IMR-90 (cell line): ENCODE data around the gene DPH7. TPM values are rescaled to one million over a fixed set of nuclear protein-coding genes. Genes with fewer than 3 reads are reported as not detected.

ENCODE experiments used
- ATAC-seq: fragments of 200-7000 bp; cut with Tn5 transposase; 2 replicates; pipeline ENCODE4 v1.9.1; 2020; ENCODE audit warnings: low read depth, mild to moderate bottlenecking, moderate library complexity
- BruUV-seq: library from RNA; stranded (reverse); fragments of 400-500 nt; replicated peaks from 2 replicates; lab custom pipeline; 2021; lab: Mats Ljungman, UMichigan
- CTCF ChIA-PET: fragments of 300-600 bp; formaldehyde crosslinking; extraction: SDS; loops from one replicate; lab custom pipeline; 2021; ENCODE audit warnings: antibody characterized with exemption; lab: Yijun Ruan, JAX
- POLR2A ChIA-PET: fragments of 300-600 bp; sonication (Branson Sonifier 250); formaldehyde crosslinking; loops from one replicate; lab custom pipeline; 2022; ENCODE audit warnings: antibody characterized with exemption; ENCODE audit not compliant: unreplicated experiment; lab: Charles Lee
- DNase-seq: peaks from one replicate; pipeline ENCODE4 v3.0.0; 2013
- H2AFZ ChIP-seq: replicated peaks from 2 replicates; pipeline ENCODE3; 2013; ENCODE audit warnings: low read length, mild to moderate bottlenecking; ENCODE audit not compliant: poor library complexity
- H2AK5ac ChIP-seq: 2 replicates; pipeline ENCODE4 v1.6.1; 2013; ENCODE audit warnings: low read depth, low read length, inconsistent platforms
- H2AK9ac ChIP-seq: replicated peaks from 2 replicates; pipeline ENCODE3; 2013; ENCODE audit warnings: mild to moderate bottlenecking, low read depth, low read length, moderate library complexity; ENCODE audit not compliant: poor library complexity
- H2BK120ac ChIP-seq: 2 replicates; pipeline ENCODE4 v1.6.1; 2013; ENCODE audit warnings: low read depth, low read length, inconsistent platforms
- H2BK15ac ChIP-seq: 3 replicates; pipeline ENCODE4 v1.6.1; 2013; ENCODE audit warnings: low read depth, low read length, inconsistent platforms
- H2BK20ac ChIP-seq: 2 replicates; pipeline ENCODE4 v1.6.1; 2013; ENCODE audit warnings: low read depth, mild to moderate bottlenecking, inconsistent platforms, low read length, moderate library complexity
- H2BK5ac ChIP-seq: 2 replicates; pipeline ENCODE4 v1.6.1; 2013; ENCODE audit warnings: mild to moderate bottlenecking, low read depth, low read length, inconsistent platforms; ENCODE audit not compliant: poor library complexity, severe bottlenecking
- H3K14ac ChIP-seq: replicated peaks from 2 replicates; pipeline ENCODE4 v1.6.1; 2013; ENCODE audit warnings: low read depth, low read length, inconsistent platforms
- H3K18ac ChIP-seq: 2 replicates; pipeline ENCODE4 v1.6.1; 2013; ENCODE audit warnings: low read depth, low read length, control low read depth
- H3K23ac ChIP-seq: 2 replicates; pipeline ENCODE4 v1.6.1; 2013; ENCODE audit warnings: low read depth, low read length, inconsistent platforms
- H3K27ac ChIP-seq: 2 replicates; pipeline ENCODE4 v1.5.1; 2013; ENCODE audit warnings: mild to moderate bottlenecking, control low read depth, low read length; ENCODE audit not compliant: insufficient read depth
- H3K27me3 ChIP-seq: 2 replicates; pipeline ENCODE4 v1.6.1; 2013; ENCODE audit warnings: low read length; ENCODE audit not compliant: control insufficient read depth, insufficient read depth
- H3K36me3 ChIP-seq: 2 replicates; pipeline ENCODE4 v1.6.1; 2013; ENCODE audit warnings: low read length, mixed read lengths; ENCODE audit not compliant: control insufficient read depth, insufficient read depth
- H3K4ac ChIP-seq: 2 replicates; pipeline ENCODE4 v1.6.1; 2013; ENCODE audit warnings: low read depth, low read length, inconsistent platforms
- H3K4me1 ChIP-seq: 2 replicates; pipeline ENCODE4 v1.6.1; 2013; ENCODE audit warnings: low read length, mixed read lengths; ENCODE audit not compliant: control insufficient read depth, insufficient read depth
- H3K4me2 ChIP-seq: 2 replicates; pipeline ENCODE4 v1.6.1; 2013; ENCODE audit warnings: low read depth, mild to moderate bottlenecking, control low read depth, low read length, moderate library complexity
- H3K4me3 ChIP-seq: 2 replicates; pipeline ENCODE4 v1.5.1; 2013; ENCODE audit warnings: low read depth, mild to moderate bottlenecking, control low read depth, low read length, moderate library complexity; ENCODE audit not compliant: insufficient read depth
- H3K56ac ChIP-seq: 2 replicates; pipeline ENCODE4 v1.6.1; 2013; ENCODE audit warnings: low read length, inconsistent platforms; ENCODE audit not compliant: insufficient read depth; ENCODE audit errors: extremely low read depth
- H3K79me1 ChIP-seq, 2 experiments: 2 replicates each; pipeline ENCODE4 v1.6.1; 2013; ENCODE audit warnings: low read length in 2 of 2, inconsistent platforms in 1 of 2, low read depth in 1 of 2
- H3K9ac ChIP-seq: 2 replicates; pipeline ENCODE4 v1.6.1; 2013; ENCODE audit warnings: low read depth, low read length, control low read depth
- H3K9me1 ChIP-seq: 2 replicates; pipeline ENCODE4 v1.6.1; 2013; ENCODE audit warnings: low read length, inconsistent platforms; ENCODE audit not compliant: insufficient read depth
- H3K9me3 ChIP-seq: 2 replicates; pipeline ENCODE4 v1.6.1; 2013; ENCODE audit warnings: low read length; ENCODE audit not compliant: control insufficient read depth, insufficient read depth
- H4K20me1 ChIP-seq: 2 replicates; pipeline ENCODE4 v1.6.1; 2013; ENCODE audit warnings: low read length, inconsistent platforms; ENCODE audit not compliant: insufficient read depth
- H4K5ac ChIP-seq: 2 replicates; pipeline ENCODE4 v1.6.1; 2013; ENCODE audit warnings: mild to moderate bottlenecking, low read depth, low read length, control low read depth
- H4K8ac ChIP-seq, 2 experiments: 2 replicates each; pipeline ENCODE4 v1.6.1; 2013; ENCODE audit warnings: low read depth in 2 of 2, low read length in 2 of 2, control low read depth in 1 of 2, inconsistent platforms in 1 of 2
- H4K91ac ChIP-seq: 2 replicates; pipeline ENCODE4 v1.6.1; 2013; ENCODE audit warnings: low read depth, low read length, inconsistent platforms; ENCODE audit not compliant: insufficient read depth
- BHLHE40 ChIP-seq: fragments of 150-350 bp; IDR thresholded peaks from 2 replicates; pipeline ENCODE4 v1.6.1; 2016; ENCODE audit warnings: mild to moderate bottlenecking, low read depth, low read length
- CEBPB ChIP-seq: IDR thresholded peaks from 2 replicates; pipeline ENCODE4 v1.6.1; 2012; ENCODE audit warnings: low read depth, low read length, improper control_type of control experiment
- CTCF ChIP-seq: conservative IDR thresholded peaks from 2 replicates; pipeline ENCODE4 v1.5.1; 2012; ENCODE audit warnings: mild to moderate bottlenecking, low read depth, low read length, improper control_type of control experiment
- ELK1 ChIP-seq: fragments of 150-350 bp; IDR thresholded peaks from 2 replicates; pipeline ENCODE4 v1.6.1; 2016; ENCODE audit warnings: low read depth, mild to moderate bottlenecking, low read length, moderate library complexity, borderline replicate concordance
- FOS ChIP-seq: fragments of 150-350 bp; IDR thresholded peaks from 2 replicates; pipeline ENCODE4 v1.6.1; 2016; ENCODE audit warnings: low read depth, low read length
- MAFK ChIP-seq: IDR thresholded peaks from 2 replicates; pipeline ENCODE4 v1.6.1; 2012; ENCODE audit warnings: low read depth, low read length, improper control_type of control experiment
- MAZ ChIP-seq: IDR thresholded peaks from 2 replicates; pipeline ENCODE4 v1.6.1; 2012; ENCODE audit warnings: low read depth, mild to moderate bottlenecking, low read length, improper control_type of control experiment, moderate library complexity, borderline replicate concordance
- MXI1 ChIP-seq: IDR thresholded peaks from 2 replicates; pipeline ENCODE4 v1.6.1; 2012; ENCODE audit warnings: low read depth, mild to moderate bottlenecking, low read length, moderate library complexity, borderline replicate concordance
- POLR2A ChIP-seq: IDR thresholded peaks from 2 replicates; pipeline ENCODE4 v1.6.1; 2012; ENCODE audit warnings: mild to moderate bottlenecking, low read depth, low read length
- RAD21 ChIP-seq: IDR thresholded peaks from 2 replicates; pipeline ENCODE4 v1.6.1; 2012; ENCODE audit warnings: low read length, improper control_type of control experiment
- RCOR1 ChIP-seq: IDR thresholded peaks from 2 replicates; pipeline ENCODE4 v1.6.1; 2012; ENCODE audit warnings: mild to moderate bottlenecking, low read length, improper control_type of control experiment; ENCODE audit not compliant: insufficient replicate concordance
- RFX5 ChIP-seq: IDR thresholded peaks from 2 replicates; pipeline ENCODE4 v1.8.0; 2012; ENCODE audit warnings: low read depth, mild to moderate bottlenecking, low read length, moderate library complexity
- SMC3 ChIP-seq: fragments of 150-350 bp; IDR thresholded peaks from 2 replicates; pipeline ENCODE4 v1.6.1; 2016; ENCODE audit warnings: low read depth, mild to moderate bottlenecking, antibody characterized with exemption, low read length, moderate library complexity
- USF2 ChIP-seq: fragments of 150-350 bp; IDR thresholded peaks from 2 replicates; pipeline ENCODE4 v1.6.1; 2017; ENCODE audit warnings: mild to moderate bottlenecking, antibody characterized with exemption, low read length, low read depth
- WGBS, 2 experiments: methylation state at CpG; one replicate each; pipeline versions ENCODE4 v1.1.5 to v1.1.7; 2013; ENCODE audit warnings: missing lambda C conversion rate in 2 of 2; ENCODE audit not compliant: insufficient read length in 1 of 2; ENCODE audit errors: extremely low coverage in 2 of 2; 5-methylcytosine and 5-hydroxymethylcytosine counted together
- dilution Hi-C: fragments of 300-500 bp; cut with HindIII; formaldehyde crosslinking; loops from one replicate; pipeline ENCODE4 v1.14.3; 2018; ENCODE audit warnings: low sequenced_read_pairs; ENCODE audit not compliant: unreplicated experiment
- in situ Hi-C: fragments of 300-500 bp; cut with MboI; formaldehyde crosslinking; loops from 3 replicates; pipeline ENCODE4 v1.14.3; 2019; ENCODE audit warnings: low sequenced_read_pairs, inconsistent platforms, mixed read lengths
- intact Hi-C: fragments of 100-400 bp; cut with micrococcal nuclease; formaldehyde crosslinking; loops from 2 replicates; pipeline ENCODE4 v1.10.0; 2022
- polyA plus RNA-seq, 3 experiments: library from polyadenylated mRNA; depleted of rRNA; stranded (reverse); fragments of >200 nt; gene quantifications; 2 replicates each; pipeline ENCODE4 v1.2.3, GENCODE V29; 2012; ENCODE audit warnings: low replicate concordance in 1 of 3
- total RNA-seq: library from RNA; depleted of rRNA; stranded (reverse); fragments of >200 nt; gene quantifications from 2 replicates; pipeline ENCODE4 v1.2.3, GENCODE V29; 2012

DPH7 gene
- total and polyA plus RNA-seq, 2 of the 4 experiments (the other 2 are of a cell fraction) = 12.5 to 33.7 TPM

GRCh38 chr9:137506274-137506673 lies 72.5 kb downstream of the DPH7 start:
- in situ Hi-C loops (no loop called here), intact Hi-C loops (no loop called here), dilution Hi-C loops (no loop called here)
- no peak overlapping the region for H4K5ac ChIP-seq
- POLR2A ChIA-PET = no interaction called here
- no peak overlapping the region for H2AFZ ChIP-seq
- no peak overlapping the region for H3K9ac ChIP-seq
- DNase-seq (no peak), ATAC-seq (no peak)
- H4K8ac ChIP-seq = no peak overlapping the region
- CTCF ChIA-PET = no interaction called here
- 93% methylated on average over 5 of the region's 15 CpGs; no CpG with 5 or more reads in 1 of the 2 experiments for WGBS, 2 experiments
- no peak overlapping the region for H4K91ac ChIP-seq
- H3K14ac ChIP-seq = no peak overlapping the region
- H3K18ac ChIP-seq = no peak overlapping the region
- no peak overlapping the region for H2BK15ac ChIP-seq
- H3K9me3 ChIP-seq = peaks cover 2% of the 10 kb centered on the region; the same call in 1 of the 2 replicates
- no peaks in the 10 kb centered on the region for H3K4me1 ChIP-seq
- H3K27ac ChIP-seq = no peak overlapping the region
- H2BK120ac ChIP-seq = no peak overlapping the region
- H3K56ac ChIP-seq = no peak overlapping the region
- H2BK20ac ChIP-seq = no peak overlapping the region
- no peak overlapping the region for H3K4me3 ChIP-seq
- no peak overlapping the region for H2AK5ac ChIP-seq
- no TSS peak for BruUV-seq
- H3K23ac ChIP-seq = no peak overlapping the region
- TF ChIP-seq RAD21 = no peak
- TF ChIP-seq RFX5 = no peak
- no peak for TF ChIP-seq MAFK
- TF ChIP-seq CEBPB = no peak
- no peak for TF ChIP-seq POLR2A
- no peak for TF ChIP-seq ELK1
- no peak for TF ChIP-seq CTCF
- TF ChIP-seq USF2 = no peak
- TF ChIP-seq SMC3 = no peak
- no peak for TF ChIP-seq MXI1
- TF ChIP-seq FOS = no peak
- TF ChIP-seq MAZ = no peak
- no peak for TF ChIP-seq RCOR1
- no peak for TF ChIP-seq BHLHE40
- H3K79me1 ChIP-seq = no peaks in the 10 kb centered on the region
- H3K9me1 ChIP-seq = no peaks in the 10 kb centered on the region
- no peaks in the 10 kb centered on the region for H4K20me1 ChIP-seq
- H3K4ac ChIP-seq = no peak overlapping the region
- H2AK9ac ChIP-seq = no peak overlapping the region
- H3K4me2 ChIP-seq = no peak overlapping the region
- no peaks in the 10 kb centered on the region; the same call in 1 of the 2 replicates for H3K27me3 ChIP-seq
- H3K36me3 ChIP-seq = no peaks in the 10 kb centered on the region
- no peak overlapping the region for H2BK5ac ChIP-seq
